Stomach smooth muscle (tissue), 2 donors: ENCODE measurements around the gene NDUFB10.
"Not testable (repeated sequence)": the region's sequence is repeated elsewhere in the genome, so short reads cannot be mapped to it uniquely, and the experiment has no call there.

Source experiments
- H3K27ac ChIP-seq: one replicate; pipeline ENCODE4 v1.7.0; 2013; ENCODE audit warnings: mild to moderate bottlenecking, low read length, inconsistent platforms
- H3K27me3 ChIP-seq, 2 donors: one replicate each; pipeline ENCODE4 v1.7.0; 2013; ENCODE audit warnings: low read length in 2 of 2; ENCODE audit not compliant: insufficient read depth in 2 of 2, control insufficient read depth in 1 of 2
- H3K36me3 ChIP-seq, 2 donors: one replicate each; pipeline ENCODE4 v1.7.0; 2013; ENCODE audit warnings: low read length in 2 of 2; ENCODE audit not compliant: control insufficient read depth in 2 of 2, insufficient read depth in 2 of 2
- H3K4me1 ChIP-seq: one replicate; pipeline ENCODE4 v1.7.0; 2013; ENCODE audit warnings: low read length; ENCODE audit not compliant: control insufficient read depth, insufficient read depth
- H3K4me3 ChIP-seq, 2 donors: one replicate each; pipeline ENCODE4 v1.7.0; 2013; ENCODE audit warnings: low read length in 2 of 2
- H3K9ac ChIP-seq, 2 donors: one replicate each; pipeline ENCODE4 v1.7.0; 2013; ENCODE audit warnings: low read length in 2 of 2, mild to moderate bottlenecking in 1 of 2
- H3K9me3 ChIP-seq, 2 donors: one replicate each; pipeline ENCODE4 v1.7.0; 2013; ENCODE audit warnings: low read length in 2 of 2; ENCODE audit not compliant: control insufficient read depth in 2 of 2
- donor health status: healthy.
- donor health status: Pancreatic carcinoma.

Gene NDUFB10

DNA sequence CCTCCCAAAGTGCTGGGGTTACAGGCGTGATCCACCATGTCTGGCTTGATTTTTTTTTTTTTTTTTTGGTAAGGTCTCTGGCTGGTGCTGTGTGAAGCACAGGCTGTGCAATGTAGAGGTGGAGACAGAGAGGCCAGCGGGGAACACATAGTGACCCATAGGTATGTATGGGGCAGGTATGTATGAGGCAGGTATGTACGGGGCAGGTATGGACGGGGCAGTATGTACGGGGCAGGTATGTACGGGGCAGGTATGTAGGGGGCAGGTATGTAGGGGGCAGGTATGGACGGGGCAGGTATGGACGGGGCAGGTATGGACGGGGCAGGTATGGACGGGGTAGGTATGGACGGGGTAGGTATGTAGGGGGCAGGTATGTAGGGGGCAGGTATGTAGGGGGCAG is 9.8 kb upstream of the NDUFB10 start:
- no peak overlapping the region for H3K4me3 ChIP-seq
- no peak overlapping the region for H3K9ac ChIP-seq
- no peak overlapping the region for H3K27ac ChIP-seq
- no peaks in the 10 kb centered on the region for H3K4me1 ChIP-seq
- H3K36me3 ChIP-seq, result no peaks in the 10 kb centered on the region
- no peaks in the 10 kb centered on the region for H3K27me3 ChIP-seq
- no peaks in the 10 kb centered on the region for H3K9me3 ChIP-seq

- Histone ChIP-seq H3K27me3 (no peaks in the 10 kb centered on the region), H3K9ac (no peak overlapping the region), H3K4me3 (no peak overlapping the region), H3K27ac (no peak overlapping the region), H3K4me1 (no peaks in the 10 kb centered on the region), H3K9me3 (no peaks in the 10 kb centered on the region), H3K36me3 (no peaks in the 10 kb centered on the region)
These were observed 9.3 kb upstream of the NDUFB10 start for GRCh38 chr16:1950047-1950446.

DNA sequence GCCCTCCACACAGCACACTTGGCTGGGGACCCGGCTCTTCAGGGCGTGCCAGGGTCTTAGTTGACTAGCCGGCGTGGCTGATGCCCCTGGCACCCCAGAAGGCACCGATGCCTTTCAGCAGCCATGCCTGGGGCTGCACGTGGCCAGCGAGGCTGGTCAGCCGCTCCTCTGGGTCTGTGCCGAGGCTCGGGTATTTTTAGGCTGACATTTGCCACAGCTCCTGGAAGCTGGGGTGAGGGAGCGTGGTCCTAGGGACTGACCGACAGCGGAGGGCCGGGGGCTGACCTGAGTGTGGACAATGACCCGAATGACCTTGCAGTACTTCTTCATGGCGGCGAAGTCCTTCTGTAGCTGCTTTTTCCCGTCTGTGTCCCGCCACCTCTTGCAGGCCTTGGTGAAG is 8.8 kb upstream of the NDUFB10 start:
- H3K9me3 ChIP-seq, result no peaks in the 10 kb centered on the region
- H3K4me3 ChIP-seq, result no peak overlapping the region
- H3K36me3 ChIP-seq, result no peaks in the 10 kb centered on the region
- no peak overlapping the region for H3K27ac ChIP-seq
- H3K4me1 ChIP-seq, result no peaks in the 10 kb centered on the region
- H3K27me3 ChIP-seq, result no peaks in the 10 kb centered on the region
- H3K9ac ChIP-seq, result no peak overlapping the region

GRCh38 chr16:1953734-1954133 is 5.6 kb upstream of the NDUFB10 start:
- no peak overlapping the region for H3K4me3 ChIP-seq
- no peak overlapping the region for H3K27ac ChIP-seq
- H3K36me3 ChIP-seq, result no peaks in the 10 kb centered on the region
- H3K4me1 ChIP-seq, result peaks cover 1% of the 10 kb centered on the region
- no peaks in the 10 kb centered on the region for H3K9me3 ChIP-seq
- no peaks in the 10 kb centered on the region for H3K27me3 ChIP-seq
- H3K9ac ChIP-seq, result no peak overlapping the region

- H3K9me3 ChIP-seq, H3K27me3 ChIP-seq, H3K27ac ChIP-seq, H3K9ac ChIP-seq, H3K4me3 ChIP-seq: not testable (repeated sequence)
- H3K36me3 ChIP-seq, result peaks cover 7 to 11% of the 10 kb centered on the region in 2 donors
- peaks cover 14% of the 10 kb centered on the region for H3K4me1 ChIP-seq
These were observed 1.8 kb upstream of the NDUFB10 start for GRCh38 chr16:1957434-1958142.

- H3K27me3 ChIP-seq, H3K9ac ChIP-seq, H3K9me3 ChIP-seq, H3K4me3 ChIP-seq, H3K27ac ChIP-seq: not testable (repeated sequence)
- Histone ChIP-seq H3K36me3 (peaks cover 11 to 14% of the 10 kb centered on the region in 2 donors), H3K4me1 (peaks cover 14% of the 10 kb centered on the region)
These were observed 1.2 kb upstream of the NDUFB10 start for GRCh38 chr16:1958143-1958491.

- Histone ChIP-seq H3K4me1 (peaks cover 18% of the 10 kb centered on the region), H3K27me3 (no peaks in the 10 kb centered on the region), H3K27ac (peak overlapping the region; percentile 87), H3K36me3 (peaks cover 13 to 16% of the 10 kb centered on the region in 2 donors), H3K9me3 (no peaks in the 10 kb centered on the region), H3K9ac (peak overlapping the region; percentile 66 to 90), H3K4me3 (peak overlapping the region; percentile 18 to 86)
These were observed 546 bp upstream of the NDUFB10 start for GRCh38 chr16:1958715-1959268.

- H3K27me3 ChIP-seq, result no peaks in the 10 kb centered on the region
- peak overlapping the region; percentile 79 to 86 for H3K4me3 ChIP-seq
- peak overlapping the region; percentile 87 for H3K27ac ChIP-seq
- no peaks in the 10 kb centered on the region for H3K9me3 ChIP-seq
- peak overlapping the region; percentile 55 to 90 for H3K9ac ChIP-seq
- peaks cover 35% of the 10 kb centered on the region for H3K4me1 ChIP-seq
- H3K36me3 ChIP-seq, result peaks cover 14 to 18% of the 10 kb centered on the region in 2 donors
These were observed 1.6 kb downstream of the NDUFB10 start for GRCh38 chr16:1960665-1961630.

DNA sequence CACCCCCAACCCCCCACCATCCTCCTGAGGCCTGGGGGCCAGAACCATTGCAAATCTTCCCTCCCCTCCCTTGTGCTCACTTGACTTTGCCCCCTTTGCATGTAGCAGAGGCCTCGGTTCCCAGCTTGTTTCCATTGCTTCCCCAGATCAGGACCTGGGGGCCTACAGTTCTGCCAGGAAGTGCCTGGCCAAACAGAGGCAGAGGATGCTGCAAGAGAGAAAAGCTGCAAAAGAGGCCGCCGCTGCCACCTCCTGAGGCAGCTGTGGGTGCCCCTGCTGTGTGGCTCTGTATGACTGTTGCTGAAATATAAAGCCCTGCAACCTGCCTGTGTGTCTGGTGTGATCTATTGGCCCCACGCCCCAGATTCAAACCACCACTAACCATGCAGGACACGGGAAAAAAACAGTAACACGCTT is 2.3 kb downstream of the NDUFB10 start:
- Histone ChIP-seq H3K4me1 (peaks cover 36% of the 10 kb centered on the region), H3K9ac (no peak overlapping the region), H3K36me3 (peaks cover 14 to 18% of the 10 kb centered on the region in 2 donors), H3K27ac (no peak overlapping the region), H3K27me3 (no peaks in the 10 kb centered on the region), H3K9me3 (no peaks in the 10 kb centered on the region), H3K4me3 (no peak overlapping the region)

GRCh38 chr16:1962161-1963153 is 3.1 kb downstream of the NDUFB10 start:
- H3K9me3 ChIP-seq, H3K4me3 ChIP-seq, H3K27ac ChIP-seq, H3K9ac ChIP-seq, H3K27me3 ChIP-seq: not testable (repeated sequence)
- H3K36me3 ChIP-seq, result peaks cover 14 to 18% of the 10 kb centered on the region in 2 donors
- peaks cover 36% of the 10 kb centered on the region for H3K4me1 ChIP-seq
